GM23338 (cell line): ENCODE measurements around the gene MTPN. TPM values are rescaled to one million over a fixed set of nuclear protein-coding genes. Genes with fewer than 3 reads are reported as not detected.

Source experiments
- ATAC-seq: fragments of 200-7000 bp; cut with Tn5 transposase; 3 replicates; pipeline ENCODE4 v1.9.1; 2020
- DNase-seq: peaks from one replicate; pipeline ENCODE4 v3.0.0-alpha.2; 2015; ENCODE audit warnings: low spot score
- H2AFZ ChIP-seq: fragments of 200-600 bp; sonication (generic); 2 replicates; pipeline ENCODE4 v1.8.0; 2016; ENCODE audit warnings: antibody characterized with exemption, mild to moderate bottlenecking, moderate library complexity
- H3F3A ChIP-seq: fragments of 200-600 bp; sonication (generic); replicated peaks from 2 replicates; pipeline ENCODE4 v1.8.0; 2017; ENCODE audit warnings: antibody characterized with exemption, mixed run types, low read depth
- H3K27ac ChIP-seq: fragments of 200-600 bp; sonication (generic); 2 replicates; pipeline ENCODE4 v1.6.1; 2016; ENCODE audit warnings: low read depth
- H3K27me3 ChIP-seq: fragments of 200-600 bp; sonication (generic); 2 replicates; pipeline ENCODE4 v1.8.0; 2016; ENCODE audit warnings: mild to moderate bottlenecking, mixed run types, moderate library complexity; ENCODE audit not compliant: insufficient read depth
- H3K36me3 ChIP-seq: fragments of 200-600 bp; sonication (generic); 2 replicates; pipeline ENCODE4 v1.8.0; 2016; ENCODE audit warnings: mild to moderate bottlenecking; ENCODE audit not compliant: insufficient read depth
- H3K4me1 ChIP-seq: fragments of 200-600 bp; sonication (generic); 2 replicates; pipeline ENCODE4 v1.8.0; 2016; ENCODE audit warnings: mild to moderate bottlenecking, moderate library complexity; ENCODE audit not compliant: insufficient read depth
- H3K4me2 ChIP-seq: fragments of 200-600 bp; sonication (generic); 2 replicates; pipeline ENCODE4 v1.7.1; 2017; ENCODE audit warnings: mixed run types
- H3K4me3 ChIP-seq: fragments of 200-600 bp; sonication (generic); 2 replicates; pipeline ENCODE4 v1.6.1; 2016; ENCODE audit warnings: mixed run types
- H3K79me2 ChIP-seq: fragments of 200-600 bp; sonication (generic); replicated peaks from 2 replicates; pipeline ENCODE4 v1.8.0; 2017; ENCODE audit warnings: mild to moderate bottlenecking; ENCODE audit not compliant: insufficient read depth
- H3K9me2 ChIP-seq: fragments of 200-600 bp; sonication (generic); 2 replicates; pipeline ENCODE4 v1.8.0; 2017; ENCODE audit not compliant: insufficient read depth
- H4K20me1 ChIP-seq: fragments of 200-600 bp; sonication (generic); replicated peaks from 2 replicates; pipeline ENCODE4 v1.8.0; 2017; ENCODE audit warnings: mild to moderate bottlenecking; ENCODE audit not compliant: insufficient read depth
- H3K27ac Mint-ChIP-seq: 2 replicates; pipeline ENCODE4 v1.8.0; 2020; ENCODE audit warnings: inconsistent platforms, mild to moderate bottlenecking, moderate library complexity, mixed read lengths
- H3K27me3 Mint-ChIP-seq: 3 replicates; pipeline ENCODE4 v1.8.0; 2022; ENCODE audit warnings: low read depth, mild to moderate bottlenecking, moderate library complexity, mixed read lengths, inconsistent platforms; ENCODE audit not compliant: insufficient read depth, poor library complexity
- H3K36me3 Mint-ChIP-seq: 3 replicates; pipeline ENCODE4 v1.8.0; 2021; ENCODE audit warnings: low read depth, mild to moderate bottlenecking, inconsistent platforms, moderate library complexity, mixed read lengths
- H3K4me1 Mint-ChIP-seq: 3 replicates; pipeline ENCODE4 v1.8.0; 2020; ENCODE audit warnings: mild to moderate bottlenecking, inconsistent platforms, mixed read lengths
- H3K4me3 Mint-ChIP-seq: 3 replicates; pipeline ENCODE4 v1.8.0; 2021; ENCODE audit warnings: moderate library complexity, mild to moderate bottlenecking, inconsistent platforms, mixed read lengths
- H3K9me3 Mint-ChIP-seq: 3 replicates; pipeline ENCODE4 v1.8.0; 2020; ENCODE audit warnings: moderate library complexity, mild to moderate bottlenecking, inconsistent platforms, mixed read lengths
- CTCF ChIP-seq, 2 experiments: fragments of 200-600 bp in 1 of 2; sonication (generic) in 1 of 2; conservative IDR thresholded peaks; 2 replicates each; pipeline versions ENCODE4 v1.5.1 to v1.6.1; 2016 to 2017; ENCODE audit warnings: antibody characterized with exemption in 2 of 2, low read depth in 2 of 2, mild to moderate bottlenecking in 2 of 2, moderate library complexity in 1 of 2
- JUNB ChIP-seq: IDR thresholded peaks from one replicate; pipeline ENCODE4 v1.6.1; 2016; ENCODE audit warnings: antibody characterized with exemption; ENCODE audit not compliant: unreplicated experiment
- NANOG ChIP-seq: IDR thresholded peaks from 2 replicates; pipeline ENCODE4 v1.6.1; 2016; ENCODE audit warnings: antibody characterized with exemption, borderline replicate concordance
- STAT1 ChIP-seq: IDR thresholded peaks from one replicate; pipeline ENCODE4 v1.6.1; 2016; ENCODE audit warnings: antibody characterized with exemption; ENCODE audit not compliant: unreplicated experiment
- ZNF331 ChIP-seq: fragments of 250-450 bp; sonication (Bioruptor Pico); IDR thresholded peaks from 2 replicates; pipeline ENCODE4 v1.5.0; 2020; ENCODE audit warnings: low read depth, mild to moderate bottlenecking, moderate library complexity
- ZNF462 ChIP-seq: fragments of 250-450 bp; sonication (Bioruptor Pico); IDR thresholded peaks from 2 replicates; pipeline ENCODE4 v1.5.0; 2020; ENCODE audit warnings: mild to moderate bottlenecking, moderate library complexity
- polyA plus RNA-seq: library from polyadenylated mRNA; unstranded; fragments of >200 nt; fragmentation: Nextera tagmentation; extraction: Ambion mirVana; gene quantifications from 2 replicates; pipeline ENCODE4 v1.2.1, GENCODE V29; 2016
- total RNA-seq: library from RNA; depleted of rRNA; stranded (reverse); fragments of >200 nt; shearing (Covaris generic); gene quantifications from 2 replicates; pipeline ENCODE4 v1.2.3, GENCODE V29; 2014

The MTPN gene
- total and polyA plus RNA-seq, 2 experiments from 2014 or later: 87.7 to 90.3 TPM

- TF ChIP-seq ZNF331 (CRISPR knock-in tag) (no peak), NANOG (no peak), STAT1 (no peak), ZNF462 (no peak), CTCF (conservative IDR thresholded peaks at IDR 0.05; ENCODE audit: low read depth in 2 of 2) (no peak)
Observed at GRCh38 chr7:135980665-135981180, 3.6 kb upstream of the MTPN start (continued).

- no peak for DNase-seq
- Histone ChIP-seq H3K4me3 (no peak overlapping the region), H3K4me1 (peaks cover 12% of the 10 kb centered on the region; the same call in 1 of the 2 replicates), H3K79me2 (peaks cover 19% of the 10 kb centered on the region), H3K27ac (no peak overlapping the region), H3F3A (no peaks in the 10 kb centered on the region), H3K9me2 (no peaks in the 10 kb centered on the region), H3K4me2 (no peak overlapping the region), H3K27me3 (no peaks in the 10 kb centered on the region), H2AFZ (no peak overlapping the region), H3K36me3 (no peaks in the 10 kb centered on the region), H4K20me1 (peaks cover 12% of the 10 kb centered on the region; the same call in 1 of the 2 replicates)
- peaks cover 15% of the 10 kb centered on the region for H3K4me1 Mint-ChIP-seq
- ATAC-seq: no peak
- peaks cover 1% of the 10 kb centered on the region; the same call in 2 of the 3 replicates for H3K9me3 Mint-ChIP-seq
- H3K27me3 Mint-ChIP-seq: peaks cover 5% of the 10 kb centered on the region
- H3K36me3 Mint-ChIP-seq: no peaks in the 10 kb centered on the region; the same call in 2 of the 3 replicates
- H3K27ac Mint-ChIP-seq: no peak overlapping the region
- no peak overlapping the region for H3K4me3 Mint-ChIP-seq
- TF ChIP-seq JUNB (no peak), ZNF462 (no peak)
Observed at GRCh38 chr7:135980012-135980551, 2.9 kb upstream of the MTPN start.
